D721Med (cell line): ENCODE results near the gene C17orf107.

Experiments used
- DNase-seq: peaks from one replicate; pipeline ENCODE4 v3.0.0; 2011; ENCODE audit warnings: low spot score; ENCODE audit not compliant: insufficient read length
- FAIRE-seq: peaks from 2 replicates; lab custom pipeline; 2011; peaks lifted over from hg19 to GRCh38; lab: Jason Lieb, UNC
- CTCF ChIP-seq: IDR thresholded peaks from 2 replicates; pipeline ENCODE4 v1.5.1; 2012; ENCODE audit warnings: mild to moderate bottlenecking, control low read depth; ENCODE audit not compliant: insufficient read depth; ENCODE audit errors: missing control alignments

Gene C17orf107

GRCh38 chr17:4933646-4934045 lies 34.3 kb downstream of the C17orf107 start:
- FAIRE-seq = no peak

GRCh38 chr17:4934173-4934979 lies 35.0 kb downstream of the C17orf107 start:
- DNase-seq = no peak
- peak; percentile 11 for TF ChIP-seq CTCF
- FAIRE-seq = no peak

More at GRCh38 chr17:4933646-4934045, 34.3 kb downstream of the C17orf107 start:
- no peak for DNase-seq
- no peak for TF ChIP-seq CTCF

GRCh38 chr17:4935650-4936049 lies 36.3 kb downstream of the C17orf107 start:
- FAIRE-seq (no peak), DNase-seq (no peak)
- TF ChIP-seq CTCF = no peak

- no peak for DNase-seq
- FAIRE-seq = no peak
- TF ChIP-seq CTCF = no peak
Observed at GRCh38 chr17:4936436-4936835, 37.1 kb downstream of the C17orf107 start.

- DNase-seq (no peak), FAIRE-seq (no peak)
- no peak for TF ChIP-seq CTCF
Observed at GRCh38 chr17:4937553-4937952, 38.2 kb downstream of the C17orf107 start.

GRCh38 chr17:4938069-4938491 lies 38.7 kb downstream of the C17orf107 start:
- no peak for TF ChIP-seq CTCF
- DNase-seq (no peak), FAIRE-seq (no peak)
